HepG2 (cell line): ENCODE results near the gene TMEM167A. TPM values are rescaled to one million over a fixed set of nuclear protein-coding genes. Genes with fewer than 3 reads are reported as not detected.

Source experiments
- ERF ChIP-seq: IDR thresholded peaks from 2 replicates; pipeline ENCODE4 v1.6.1; 2018; ENCODE audit warnings: missing biosample characterization, missing genetic modification reagents
- FOXA1 ChIP-seq, 2 experiments: fragments of 450-650 bp in 1 of 2; sonication (generic) in 1 of 2; formaldehyde crosslinking in 1 of 2; IDR thresholded peaks; 2 replicates each; pipeline versions ENCODE4 v1.4.0 to v1.6.1; 2016 to 2020; ENCODE audit warnings: missing genetic modification reagents in 1 of 2
- FOXK2 ChIP-seq: fragments of 450-650 bp; IDR thresholded peaks from 2 replicates; pipeline ENCODE4 v1.6.1; 2016
- FOXP4 ChIP-seq: sonication (generic); formaldehyde crosslinking; IDR thresholded peaks from 2 replicates; pipeline ENCODE4 v1.4.0; 2020; ENCODE audit warnings: missing genetic modification reagents
- GZF1 ChIP-seq: sonication (generic); formaldehyde crosslinking; IDR thresholded peaks from 2 replicates; pipeline ENCODE4 v1.5.1; 2020; ENCODE audit warnings: mild to moderate bottlenecking, missing genetic modification reagents
- HDAC2 ChIP-seq: sonication (generic); formaldehyde crosslinking; IDR thresholded peaks from 2 replicates; pipeline ENCODE4 v1.4.0; 2020; ENCODE audit warnings: missing genetic modification reagents
- HIC2 ChIP-seq: sonication (generic); formaldehyde crosslinking; IDR thresholded peaks from 2 replicates; pipeline ENCODE4 v1.9.0; 2022; ENCODE audit warnings: low read depth, missing genetic modification reagents
- ISL2 ChIP-seq: sonication (generic); formaldehyde crosslinking; IDR thresholded peaks from 2 replicates; pipeline ENCODE4 v1.5.0; 2020; ENCODE audit warnings: missing genetic modification reagents
- KLF6 ChIP-seq: IDR thresholded peaks from 2 replicates; pipeline ENCODE4 v1.8.0; 2016; ENCODE audit warnings: missing biosample characterization, missing genetic modification reagents
- MAFF ChIP-seq: IDR thresholded peaks from 2 replicates; pipeline ENCODE4 v1.6.1; 2011; ENCODE audit warnings: low read depth, low read length, improper control_type of control experiment
- MEIS1 ChIP-seq: sonication (generic); formaldehyde crosslinking; IDR thresholded peaks from 2 replicates; pipeline ENCODE4 v1.9.0; 2021; ENCODE audit warnings: mild to moderate bottlenecking, missing genetic modification reagents, moderate library complexity, borderline replicate concordance
- ONECUT2 ChIP-seq: sonication (generic); formaldehyde crosslinking; IDR thresholded peaks from 2 replicates; pipeline ENCODE4 v1.4.0; 2020; ENCODE audit warnings: missing genetic modification reagents
- PBX2 ChIP-seq: IDR thresholded peaks from 2 replicates; pipeline ENCODE4 v1.6.1; 2016; ENCODE audit warnings: control low read depth
- SOX6 ChIP-seq, 2 experiments: fragments of 450-650 bp in 1 of 2; sonication (generic) in 1 of 2; formaldehyde crosslinking in 1 of 2; IDR thresholded peaks; 2 replicates each; pipeline versions ENCODE4 v1.4.0 to v1.6.1; 2017 to 2020; ENCODE audit warnings: antibody characterized with exemption in 1 of 2, mild to moderate bottlenecking in 1 of 2, missing genetic modification reagents in 1 of 2
- STAT6 ChIP-seq: sonication (generic); formaldehyde crosslinking; IDR thresholded peaks from 2 replicates; pipeline ENCODE4 v1.4.0; 2020; ENCODE audit warnings: missing genetic modification reagents, mild to moderate bottlenecking, borderline replicate concordance
- TBX3 ChIP-seq: fragments of 450-650 bp; IDR thresholded peaks from 2 replicates; pipeline ENCODE4 v1.6.1; 2017; ENCODE audit warnings: antibody characterized with exemption, mild to moderate bottlenecking, inconsistent platforms, borderline replicate concordance
- TRIM24 ChIP-seq: sonication (generic); formaldehyde crosslinking; IDR thresholded peaks from 2 replicates; pipeline ENCODE4 v1.8.0; 2022; ENCODE audit warnings: mild to moderate bottlenecking, missing genetic modification reagents
- ZNF251 ChIP-seq: sonication (generic); formaldehyde crosslinking; IDR thresholded peaks from 2 replicates; pipeline ENCODE4 v1.9.0; 2021; ENCODE audit warnings: mild to moderate bottlenecking, missing genetic modification reagents
- ZNF296 ChIP-seq: sonication (generic); formaldehyde crosslinking; conservative IDR thresholded peaks from 2 replicates; pipeline ENCODE4 v1.5.0; 2020; ENCODE audit warnings: mild to moderate bottlenecking, missing genetic modification reagents
- ZNF572 ChIP-seq: sonication (generic); formaldehyde crosslinking; IDR thresholded peaks from 2 replicates; pipeline ENCODE4 v1.5.1; 2020; ENCODE audit warnings: mild to moderate bottlenecking, missing genetic modification reagents
- ZNF614 ChIP-seq: IDR thresholded peaks from 2 replicates; pipeline ENCODE4 v1.6.1; 2018; ENCODE audit warnings: missing biosample characterization, missing genetic modification reagents, inconsistent platforms, borderline replicate concordance
- ZNF619 ChIP-seq: sonication (generic); formaldehyde crosslinking; IDR thresholded peaks from 2 replicates; pipeline ENCODE4 v1.4.0; 2020; ENCODE audit warnings: mild to moderate bottlenecking, missing genetic modification reagents
- ZNF652 ChIP-seq: IDR thresholded peaks from 2 replicates; pipeline ENCODE4 v1.6.1; 2016; ENCODE audit warnings: low read depth, borderline replicate concordance
- ZNF773 ChIP-seq: sonication (generic); formaldehyde crosslinking; IDR thresholded peaks from 2 replicates; pipeline ENCODE4 v1.4.0; 2020; ENCODE audit warnings: missing genetic modification reagents, borderline replicate concordance
- ZNF792 ChIP-seq: IDR thresholded peaks from 2 replicates; pipeline ENCODE4 v1.6.1; 2016
- ZSCAN12 ChIP-seq: sonication (generic); formaldehyde crosslinking; IDR thresholded peaks from 2 replicates; pipeline ENCODE4 v1.9.0; 2021; ENCODE audit warnings: mild to moderate bottlenecking, missing genetic modification reagents
- polyA plus RNA-seq, 8 experiments: library from polyadenylated mRNA; depleted of rRNA in 3 of 8; stranded (reverse) in 7 of 8; unstranded in 1 of 8; fragments of >200 nt; fragmentation: Illumina TruSeq in 4 of 8; extraction: Trizol in 4 of 8; gene quantifications; 2 replicates each; pipeline versions ENCODE4 v1.2.1 to v1.2.3, GENCODE V29; 2011 to 2016; ENCODE audit warnings: low read depth in 4 of 8, missing spikeins in 1 of 8, mixed read lengths in 1 of 8; ENCODE audit not compliant: insufficient read depth in 1 of 8
- total RNA-seq, 5 experiments: library from RNA; depleted of rRNA; stranded (reverse); fragments of >200 nt; fragmentation: Illumina TruSeq; extraction: Trizol; gene quantifications; 2 replicates each; pipeline ENCODE4 v1.2.3, GENCODE V29; 2016; ENCODE audit warnings: low read depth in 1 of 5

Gene TMEM167A
- total and polyA plus RNA-seq, 2 of the 13 experiments (the other 11 are each of a cell fraction or from before 2014, with no cell fraction given), result 47.0 to 78.7 TPM

- peak; percentile 89 for TF ChIP-seq FOXP4
- peak; percentile 68 for TF ChIP-seq FOXK2
- peak; percentile 96 for TF ChIP-seq TBX3
- TF ChIP-seq MAFF, result no peak
- TF ChIP-seq ONECUT2, result peak; percentile 48; the same call in 1 of the 2 replicates
- peak; percentile 93 for TF ChIP-seq ISL2 (CRISPR knock-in tag)
- TF ChIP-seq KLF6 (CRISPR knock-in tag), result no peak
- peak; percentile 70; the same call in 1 of the 2 replicates for TF ChIP-seq STAT6 (CRISPR knock-in tag)
- TF ChIP-seq ZNF572 (CRISPR knock-in tag), result no peak
- TF ChIP-seq FOXA1 (IDR thresholded peaks at IDR 0.05), result peak; percentile 99
- peak; percentile 98 for TF ChIP-seq FOXA1 (CRISPR knock-in tag; IDR thresholded peaks at IDR 0.05)
- peak; percentile 95 for TF ChIP-seq HDAC2 (CRISPR knock-in tag)
- TF ChIP-seq TRIM24 (CRISPR knock-in tag), result no peak
- TF ChIP-seq ZSCAN12, result no peak
- TF ChIP-seq ZNF614 (CRISPR knock-in tag), result peak; percentile 73; the same call in 1 of the 2 replicates
- no peak for TF ChIP-seq SOX6 (IDR thresholded peaks at IDR 0.05)
- peak; percentile 96 for TF ChIP-seq SOX6 (CRISPR knock-in tag; IDR thresholded peaks at IDR 0.05)
- 0 out of 2 replicates have a peak, but pooled peaks have one; percentile 44 for TF ChIP-seq ERF (CRISPR knock-in tag)
- peak; percentile 59; the same call in 1 of the 2 replicates for TF ChIP-seq GZF1
- TF ChIP-seq MEIS1 (CRISPR knock-in tag), result peak; percentile 98
- TF ChIP-seq PBX2, result peak; percentile 73
- peak; percentile 27; the same call in 1 of the 2 replicates for TF ChIP-seq ZNF652 (CRISPR knock-in tag)
- no peak for TF ChIP-seq HIC2
- no peak for TF ChIP-seq ZNF773 (CRISPR knock-in tag)
- no peak for TF ChIP-seq ZNF296 (CRISPR knock-in tag)
- TF ChIP-seq ZNF792, result peak; percentile 54; the same call in 1 of the 2 replicates
- no peak for TF ChIP-seq ZNF251 (CRISPR knock-in tag)
- TF ChIP-seq ZNF619 (CRISPR knock-in tag), result no peak
Observed at GRCh38 chr5:83085106-83085505, 7.9 kb upstream of the TMEM167A start (continued).
